Osteoblast (primary cell): ENCODE measurements around the gene LRRC47. TPM values are rescaled to one million over a fixed set of nuclear protein-coding genes. Genes with fewer than 3 reads are reported as not detected.
"Not testable (repeated sequence)": the region's sequence is repeated elsewhere in the genome, so short reads cannot be mapped to it uniquely, and the experiment has no call there.

Source experiments
- DNase-seq: peaks from one replicate; pipeline ENCODE4 v3.0.0; 2011; ENCODE audit warnings: low spot score, mixed read lengths; ENCODE audit not compliant: insufficient read length; ENCODE audit errors: missing footprints
- H2AFZ ChIP-seq: 2 replicates; pipeline ENCODE4 v1.6.0; 2011; ENCODE audit warnings: mild to moderate bottlenecking, low read length
- H3K27ac ChIP-seq: 2 replicates; pipeline ENCODE4 v1.5.1; 2011; ENCODE audit warnings: mild to moderate bottlenecking, low read depth, low read length, moderate library complexity
- H3K27me3 ChIP-seq: 2 replicates; pipeline ENCODE4 v1.6.0; 2012; ENCODE audit warnings: mild to moderate bottlenecking, control low read depth, inconsistent platforms, low read length, moderate library complexity; ENCODE audit not compliant: insufficient read depth
- H3K36me3 ChIP-seq: 2 replicates; pipeline ENCODE4 v1.5.1; 2011; ENCODE audit warnings: mild to moderate bottlenecking, low read length, control low read depth, moderate library complexity; ENCODE audit not compliant: insufficient read depth
- H3K4me1 ChIP-seq: 2 replicates; pipeline ENCODE4 v1.5.1; 2011; ENCODE audit warnings: mild to moderate bottlenecking, low read length, control low read depth, moderate library complexity; ENCODE audit not compliant: insufficient read depth
- H3K4me2 ChIP-seq: 2 replicates; pipeline ENCODE4 v1.6.0; 2011; ENCODE audit warnings: mild to moderate bottlenecking, low read length; ENCODE audit not compliant: insufficient read depth
- H3K4me3 ChIP-seq: fragments of 200-600 bp; sonication (generic); 3 replicates; pipeline ENCODE4 v1.5.1; 2012; ENCODE audit warnings: mild to moderate bottlenecking, low read length, inconsistent platforms; ENCODE audit not compliant: insufficient read depth
- H3K79me2 ChIP-seq: 2 replicates; pipeline ENCODE4 v1.6.0; 2012; ENCODE audit warnings: mild to moderate bottlenecking, low read length, control low read depth, inconsistent platforms; ENCODE audit not compliant: insufficient read depth
- H3K9me3 ChIP-seq: 2 replicates; pipeline ENCODE4 v1.5.1; 2011; ENCODE audit warnings: low read depth, low read length, control low read depth
- H4K20me1 ChIP-seq: 2 replicates; pipeline ENCODE4 v1.6.0; 2012; ENCODE audit warnings: mild to moderate bottlenecking, low read length, control low read depth; ENCODE audit not compliant: insufficient read depth
- CTCF ChIP-seq: IDR thresholded peaks from 2 replicates; pipeline ENCODE4 v1.5.1; 2011; ENCODE audit warnings: mild to moderate bottlenecking, low read depth, low read length, moderate library complexity; ENCODE audit errors: extremely low read depth
- total RNA-seq: library from RNA; depleted of rRNA; stranded (reverse); fragments of >200 nt; gene quantifications from 2 replicates; pipeline ENCODE4 v1.2.3, GENCODE V29; 2012

Gene LRRC47
- total RNA-seq, 1 donor = 30.0 TPM

DNA sequence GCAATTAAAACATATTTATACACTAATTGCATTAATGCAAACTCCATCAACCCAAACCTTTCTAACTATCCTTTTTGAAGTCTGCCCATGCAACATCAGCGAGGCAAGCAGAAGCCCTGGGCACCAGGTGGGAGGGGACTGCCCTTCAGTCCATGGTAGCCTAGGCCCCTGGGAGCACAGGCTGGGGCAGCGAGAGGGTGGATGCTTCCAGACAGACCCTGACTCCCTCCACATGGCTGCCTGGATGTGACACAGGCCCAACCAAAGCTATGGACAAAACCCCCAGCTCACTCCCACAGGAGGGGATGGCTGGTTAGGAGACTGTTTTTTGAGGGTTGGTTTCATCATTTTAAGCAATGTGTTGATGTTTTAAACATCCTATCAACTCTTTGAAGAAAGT lies 17.8 kb upstream of the LRRC47 start:
- Histone ChIP-seq H3K27ac (no peak overlapping the region), H3K4me2 (no peak overlapping the region), H3K79me2 (no peaks in the 10 kb centered on the region), H4K20me1 (no peaks in the 10 kb centered on the region), H3K36me3 (peaks cover 14% of the 10 kb centered on the region), H2AFZ (no peak overlapping the region), H3K27me3 (no peaks in the 10 kb centered on the region), H3K4me3 (no peak overlapping the region), H3K9me3 (no peaks in the 10 kb centered on the region), H3K4me1 (no peaks in the 10 kb centered on the region)
- TF ChIP-seq CTCF = no peak
- no peak for DNase-seq

- Histone ChIP-seq H3K27ac (no peak overlapping the region), H3K36me3 (peaks cover 14% of the 10 kb centered on the region), H3K27me3 (no peaks in the 10 kb centered on the region), H3K4me2 (peak overlapping the region; percentile 64), H3K4me3 (peak overlapping the region; percentile 31), H3K9me3 (no peaks in the 10 kb centered on the region), H3K79me2 (no peaks in the 10 kb centered on the region), H3K4me1 (no peaks in the 10 kb centered on the region), H2AFZ (no peak overlapping the region), H4K20me1 (no peaks in the 10 kb centered on the region)
- peak; percentile 30 for DNase-seq
- TF ChIP-seq CTCF = no peak
Measured at GRCh38 chr1:3811595-3811911, 15.3 kb upstream of the LRRC47 start.

DNA sequence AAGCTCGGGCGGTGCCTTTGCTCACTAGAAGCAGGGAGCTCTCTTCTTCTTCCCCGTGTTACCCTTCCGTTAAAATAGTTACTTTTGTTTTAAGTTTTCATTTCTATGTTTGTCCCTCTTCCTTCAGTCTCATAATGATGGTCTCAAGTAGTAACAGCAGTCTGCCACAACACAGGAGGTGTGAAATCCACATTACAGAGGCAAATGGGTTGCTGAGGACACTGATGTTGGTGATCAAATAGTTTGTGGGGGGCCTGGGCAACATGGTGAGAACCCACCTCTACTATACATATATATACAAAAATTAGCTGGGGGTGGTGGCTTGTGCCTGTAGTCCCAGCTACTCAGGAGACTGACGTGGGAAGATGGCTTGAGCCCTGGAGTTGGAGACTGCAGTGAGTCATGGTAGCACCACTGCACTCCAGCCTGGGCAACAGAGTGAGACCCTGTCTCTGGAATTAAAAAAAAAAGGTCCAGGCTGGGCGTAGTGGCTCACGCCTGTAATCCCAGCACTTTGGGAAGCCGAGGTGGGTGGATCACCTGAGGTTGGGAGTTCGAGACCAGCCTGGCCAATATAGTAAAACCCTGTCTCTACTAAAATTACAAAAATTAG lies 14.0 kb upstream of the LRRC47 start:
- not testable (repeated sequence) for H3K4me1 ChIP-seq, H3K4me2 ChIP-seq, H3K9me3 ChIP-seq, H2AFZ ChIP-seq, H3K79me2 ChIP-seq, H3K27ac ChIP-seq, H3K27me3 ChIP-seq, H4K20me1 ChIP-seq, H3K4me3 ChIP-seq
- DNase-seq = peak; percentile 43
- peaks cover 11% of the 10 kb centered on the region for H3K36me3 ChIP-seq

GRCh38 chr1:3809680-3810079 lies 13.4 kb upstream of the LRRC47 start:
- no peak overlapping the region for H3K4me3 ChIP-seq
- H3K27me3 ChIP-seq = no peaks in the 10 kb centered on the region
- no peak overlapping the region for H3K4me2 ChIP-seq
- no peak overlapping the region for H2AFZ ChIP-seq
- no peaks in the 10 kb centered on the region for H3K9me3 ChIP-seq
- no peaks in the 10 kb centered on the region for H3K4me1 ChIP-seq
- H3K36me3 ChIP-seq = peaks cover 10% of the 10 kb centered on the region
- H3K79me2 ChIP-seq = no peaks in the 10 kb centered on the region
- no peak overlapping the region for H3K27ac ChIP-seq
- no peak for DNase-seq
- TF ChIP-seq CTCF = no peak
- H4K20me1 ChIP-seq = no peaks in the 10 kb centered on the region
